WTC11 (cell line): ENCODE data around the gene FYN.

Experiments
- AFF4 ChIP-seq: sonication (generic); formaldehyde crosslinking; IDR thresholded peaks from 2 replicates; pipeline ENCODE4 v1.8.1; 2023; ENCODE audit warnings: mild to moderate bottlenecking, missing genetic modification reagents, borderline replicate concordance
- CREB1 ChIP-seq: sonication (generic); formaldehyde crosslinking; IDR thresholded peaks from 2 replicates; pipeline ENCODE4 v1.8.0; 2023; ENCODE audit warnings: mild to moderate bottlenecking, missing genetic modification reagents
- CTCF ChIP-seq: fragments of 200-600 bp; IDR thresholded peaks from 2 replicates; pipeline ENCODE4 v1.8.0; 2022; ENCODE audit warnings: antibody characterized with exemption
- JUN ChIP-seq: sonication (generic); formaldehyde crosslinking; IDR thresholded peaks from 2 replicates; pipeline ENCODE4 v1.8.0; 2023; ENCODE audit warnings: mild to moderate bottlenecking, missing genetic modification reagents
- SMAD4 ChIP-seq: sonication (generic); formaldehyde crosslinking; IDR thresholded peaks from 2 replicates; pipeline ENCODE4 v1.8.0; 2022; ENCODE audit warnings: mild to moderate bottlenecking, missing genetic modification reagents
- TEAD1 ChIP-seq: sonication (generic); formaldehyde crosslinking; IDR thresholded peaks from 2 replicates; pipeline ENCODE4 v1.8.0; 2022; ENCODE audit warnings: mild to moderate bottlenecking, missing genetic modification reagents
- TF ChIP-seq, protein P1 (sequence below): sonication (generic); formaldehyde crosslinking; IDR thresholded peaks from 2 replicates; pipeline ENCODE4 v1.8.1; 2022; ENCODE audit warnings: low read depth, missing genetic modification reagents, borderline replicate concordance
- TF ChIP-seq, protein P2 (sequence below): sonication (generic); formaldehyde crosslinking; IDR thresholded peaks from 2 replicates; pipeline ENCODE4 v1.8.1; 2023; ENCODE audit warnings: mild to moderate bottlenecking, missing genetic modification reagents

DNA sequence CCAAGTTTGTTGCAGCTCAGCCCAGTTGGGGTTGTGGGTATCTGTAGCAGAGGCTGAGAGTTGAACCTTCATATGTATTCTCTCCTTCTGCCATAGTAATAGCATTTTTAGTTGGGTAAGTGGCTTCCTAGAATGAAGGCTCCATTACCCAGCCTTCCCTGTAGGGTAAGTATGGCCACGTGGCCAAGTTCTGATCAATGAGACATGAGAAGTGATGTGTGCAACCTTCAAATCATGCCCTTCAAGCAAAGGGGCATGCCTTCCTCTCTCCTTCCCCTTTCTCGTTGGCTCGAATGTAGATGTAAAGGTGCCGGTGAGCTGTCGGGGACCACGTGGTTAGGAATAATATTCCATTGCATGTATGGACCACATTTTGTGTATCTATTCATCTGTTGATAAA, 254.8 kb downstream of the FYN start:
- TF ChIP-seq CTCF = no peak
- no peak for TF ChIP-seq JUN
- TF ChIP-seq CREB1 (CRISPR knock-in tag) = no peak
- TF ChIP-seq TEAD1 (CRISPR knock-in tag) = no peak
- no peak for TF ChIP-seq AFF4 (CRISPR knock-in tag)
- TF ChIP-seq SMAD4 (CRISPR knock-in tag) = no peak
- TF ChIP-seq, protein P1, sequence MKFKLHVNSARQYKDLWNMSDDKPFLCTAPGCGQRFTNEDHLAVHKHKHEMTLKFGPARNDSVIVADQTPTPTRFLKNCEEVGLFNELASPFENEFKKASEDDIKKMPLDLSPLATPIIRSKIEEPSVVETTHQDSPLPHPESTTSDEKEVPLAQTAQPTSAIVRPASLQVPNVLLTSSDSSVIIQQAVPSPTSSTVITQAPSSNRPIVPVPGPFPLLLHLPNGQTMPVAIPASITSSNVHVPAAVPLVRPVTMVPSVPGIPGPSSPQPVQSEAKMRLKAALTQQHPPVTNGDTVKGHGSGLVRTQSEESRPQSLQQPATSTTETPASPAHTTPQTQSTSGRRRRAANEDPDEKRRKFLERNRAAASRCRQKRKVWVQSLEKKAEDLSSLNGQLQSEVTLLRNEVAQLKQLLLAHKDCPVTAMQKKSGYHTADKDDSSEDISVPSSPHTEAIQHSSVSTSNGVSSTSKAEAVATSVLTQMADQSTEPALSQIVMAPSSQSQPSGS (CRISPR knock-in tag) = no peak
- TF ChIP-seq, protein P2, sequence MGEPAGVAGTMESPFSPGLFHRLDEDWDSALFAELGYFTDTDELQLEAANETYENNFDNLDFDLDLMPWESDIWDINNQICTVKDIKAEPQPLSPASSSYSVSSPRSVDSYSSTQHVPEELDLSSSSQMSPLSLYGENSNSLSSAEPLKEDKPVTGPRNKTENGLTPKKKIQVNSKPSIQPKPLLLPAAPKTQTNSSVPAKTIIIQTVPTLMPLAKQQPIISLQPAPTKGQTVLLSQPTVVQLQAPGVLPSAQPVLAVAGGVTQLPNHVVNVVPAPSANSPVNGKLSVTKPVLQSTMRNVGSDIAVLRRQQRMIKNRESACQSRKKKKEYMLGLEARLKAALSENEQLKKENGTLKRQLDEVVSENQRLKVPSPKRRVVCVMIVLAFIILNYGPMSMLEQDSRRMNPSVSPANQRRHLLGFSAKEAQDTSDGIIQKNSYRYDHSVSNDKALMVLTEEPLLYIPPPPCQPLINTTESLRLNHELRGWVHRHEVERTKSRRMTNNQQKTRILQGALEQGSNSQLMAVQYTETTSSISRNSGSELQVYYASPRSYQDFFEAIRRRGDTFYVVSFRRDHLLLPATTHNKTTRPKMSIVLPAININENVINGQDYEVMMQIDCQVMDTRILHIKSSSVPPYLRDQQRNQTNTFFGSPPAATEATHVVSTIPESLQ (CRISPR knock-in tag) = no peak
